ENCODE results near the gene CCND1. TPM values are rescaled to one million over a fixed set of nuclear protein-coding genes. Genes with fewer than 3 reads are reported as not detected.

Gene CCND1
- polyA plus RNA-seq, 1 experiment: 249 TPM

DNA sequence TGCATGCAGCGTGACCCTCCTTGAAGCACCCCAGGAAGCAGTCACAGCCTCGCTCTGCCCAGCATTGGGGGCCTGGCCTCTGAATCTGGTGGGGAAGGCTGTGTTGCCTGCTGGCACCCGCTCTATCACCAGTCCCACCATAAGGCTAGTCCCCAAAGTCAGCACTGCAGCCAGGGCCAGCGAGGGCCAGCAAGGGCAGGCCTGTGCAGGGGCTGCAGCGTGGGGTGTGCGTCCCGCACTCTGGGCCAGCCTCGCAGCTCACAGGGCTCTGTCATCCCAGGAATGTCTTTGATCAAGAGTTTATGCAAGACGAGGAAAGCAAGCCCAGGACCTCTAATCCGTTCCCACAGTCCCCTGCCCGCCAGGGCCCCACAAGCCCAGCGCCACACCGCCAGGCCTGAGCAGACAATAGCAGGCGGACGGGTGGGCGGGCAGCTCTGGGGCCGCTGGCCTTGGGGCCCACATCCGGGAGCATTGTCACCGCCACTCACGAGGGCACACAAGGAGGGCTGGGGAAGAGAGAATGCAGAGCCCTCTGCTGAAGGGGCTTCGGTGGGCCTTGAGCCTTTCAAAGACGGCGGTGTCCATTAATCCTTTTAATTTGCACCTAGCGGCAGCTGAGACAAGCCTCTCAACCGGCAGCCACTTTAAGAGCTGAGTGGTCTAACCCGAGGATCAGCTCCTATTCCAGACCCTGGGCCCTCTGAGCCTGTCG, 17.1 kb downstream of the CCND1 start:
- no peak for DNase-seq (ENCODE audit: low read depth, low spot score)
- Histone ChIP-seq H3K9me3 (ENCODE audit: control insufficient read depth, insufficient read depth, low read length) (peaks cover 3% of the 10 kb centered on the region; the same call in 1 of the 2 replicates), H3K27me3 (ENCODE audit: control insufficient read depth, insufficient read depth, low read length) (no peaks in the 10 kb centered on the region), H3K27ac (ENCODE audit: low read depth, low read length) (no peak overlapping the region), H3K4me3 (ENCODE audit: low read depth, low read length) (no peak overlapping the region)
- ChIA-PET POLR2A (interaction anchor here (1.0 kb wide), 1 partner anchor 10 kb away, joined by 4 read pairs; no protein-coding TSS in a partner anchor), CTCF (interaction anchor here (1.0 to 3.3 kb wide), 3 partner anchors 12 to 556 kb away, joined by 3 to 17 read pairs (median 8); no protein-coding TSS in a partner anchor)
- TF ChIP-seq, protein P1, sequence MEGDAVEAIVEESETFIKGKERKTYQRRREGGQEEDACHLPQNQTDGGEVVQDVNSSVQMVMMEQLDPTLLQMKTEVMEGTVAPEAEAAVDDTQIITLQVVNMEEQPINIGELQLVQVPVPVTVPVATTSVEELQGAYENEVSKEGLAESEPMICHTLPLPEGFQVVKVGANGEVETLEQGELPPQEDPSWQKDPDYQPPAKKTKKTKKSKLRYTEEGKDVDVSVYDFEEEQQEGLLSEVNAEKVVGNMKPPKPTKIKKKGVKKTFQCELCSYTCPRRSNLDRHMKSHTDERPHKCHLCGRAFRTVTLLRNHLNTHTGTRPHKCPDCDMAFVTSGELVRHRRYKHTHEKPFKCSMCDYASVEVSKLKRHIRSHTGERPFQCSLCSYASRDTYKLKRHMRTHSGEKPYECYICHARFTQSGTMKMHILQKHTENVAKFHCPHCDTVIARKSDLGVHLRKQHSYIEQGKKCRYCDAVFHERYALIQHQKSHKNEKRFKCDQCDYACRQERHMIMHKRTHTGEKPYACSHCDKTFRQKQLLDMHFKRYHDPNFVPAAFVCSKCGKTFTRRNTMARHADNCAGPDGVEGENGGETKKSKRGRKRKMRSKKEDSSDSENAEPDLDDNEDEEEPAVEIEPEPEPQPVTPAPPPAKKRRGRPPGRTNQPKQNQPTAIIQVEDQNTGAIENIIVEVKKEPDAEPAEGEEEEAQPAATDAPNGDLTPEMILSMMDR (IDR thresholded peaks at IDR 0.05; ENCODE audit: low read depth, low read length): no peak

DNA sequence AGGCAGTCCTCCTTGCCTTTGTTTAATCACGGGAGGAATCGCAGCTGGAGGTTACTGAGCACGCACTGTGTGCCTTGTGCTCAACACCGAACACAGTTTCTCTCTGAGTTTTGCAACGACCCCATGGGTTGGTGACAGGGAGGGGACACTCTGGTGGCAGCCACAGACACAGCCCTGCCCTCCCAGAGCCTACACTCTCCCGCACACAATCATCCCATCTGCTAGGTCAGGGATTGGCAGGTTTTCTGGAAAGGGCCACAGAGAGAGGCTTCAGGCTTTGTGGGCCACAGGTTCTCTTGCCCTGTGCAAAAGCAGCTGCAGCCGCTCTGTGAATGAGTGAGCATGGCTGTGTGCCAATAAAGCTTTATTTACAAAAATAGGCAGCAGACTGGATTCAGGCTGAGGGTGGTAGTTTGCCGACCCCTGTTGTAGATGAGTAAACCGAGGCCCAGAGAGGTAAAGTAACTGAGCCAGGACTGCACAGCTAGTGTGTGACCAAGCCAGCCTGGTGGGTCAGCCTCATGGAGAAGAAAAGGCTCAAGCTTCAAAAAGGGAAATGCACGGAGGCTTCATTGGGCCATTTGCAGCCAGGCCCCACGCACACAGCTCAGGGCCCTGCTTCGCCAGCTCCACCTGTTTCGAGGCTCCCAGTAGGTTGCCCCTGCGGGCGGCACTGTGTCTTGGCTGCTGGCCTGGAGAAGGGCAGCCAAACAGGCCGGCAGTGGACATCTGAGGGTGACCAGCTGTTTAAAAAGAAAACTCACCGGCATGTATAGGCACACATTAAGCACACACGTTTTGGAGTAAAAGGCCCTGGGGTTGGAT, 17.9 kb downstream of the CCND1 start:
- ChIA-PET CTCF (interaction anchor here (1.0 to 3.3 kb wide), 4 partner anchors 11 to 557 kb away, joined by 3 to 17 read pairs (median 6); no protein-coding TSS in a partner anchor), POLR2A (interaction anchor here (1.0 kb wide), 1 partner anchor 10 kb away, joined by 4 read pairs; no protein-coding TSS in a partner anchor)
- Histone ChIP-seq H3K4me3 (ENCODE audit: low read depth, low read length) (no peak overlapping the region), H3K27ac (ENCODE audit: low read depth, low read length) (no peak overlapping the region), H3K27me3 (ENCODE audit: control insufficient read depth, insufficient read depth, low read length) (no peaks in the 10 kb centered on the region), H3K9me3 (ENCODE audit: control insufficient read depth, insufficient read depth, low read length) (peaks cover 3% of the 10 kb centered on the region; the same call in 1 of the 2 replicates)
- TF ChIP-seq, protein P1 (IDR thresholded peaks at IDR 0.05; ENCODE audit: low read depth, low read length): no peak
- DNase-seq (ENCODE audit: low read depth, low spot score): no peak

DNA sequence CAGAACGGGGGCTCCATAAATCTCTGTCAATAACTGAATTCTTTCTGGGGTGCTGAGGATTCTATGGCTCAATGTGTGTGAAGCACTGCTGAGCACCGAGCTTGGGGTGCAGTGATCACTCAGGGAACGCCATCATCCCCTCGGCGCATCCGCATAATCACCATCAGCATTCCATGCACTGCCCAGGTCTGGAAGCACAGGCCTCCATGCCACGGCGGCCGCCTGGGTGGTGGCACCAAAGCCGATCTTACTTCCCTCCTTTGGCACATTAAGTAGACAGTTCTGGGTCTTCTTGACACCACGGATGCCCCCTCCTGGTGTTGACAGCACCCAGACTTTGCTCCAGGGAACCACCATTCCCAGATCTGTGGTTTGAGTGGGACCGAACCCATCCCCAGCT, 18.6 kb downstream of the CCND1 start:
- POLR2A ChIA-PET: no interaction called here
- Histone ChIP-seq H3K27me3 (ENCODE audit: control insufficient read depth, insufficient read depth, low read length) (no peaks in the 10 kb centered on the region), H3K4me3 (ENCODE audit: low read depth, low read length) (no peak overlapping the region), H3K27ac (ENCODE audit: low read depth, low read length) (no peak overlapping the region), H3K9me3 (ENCODE audit: control insufficient read depth, insufficient read depth, low read length) (no peaks in the 10 kb centered on the region; the same call in 1 of the 2 replicates)
- CTCF ChIA-PET: interaction anchor here (1.7 to 3.3 kb wide), 2 partner anchors 16 to 558 kb away, joined by 5 to 17 read pairs; no protein-coding TSS in a partner anchor
- DNase-seq (ENCODE audit: low read depth, low spot score): no peak
- TF ChIP-seq, protein P1 (IDR thresholded peaks at IDR 0.05; ENCODE audit: low read depth, low read length): no peak

DNA sequence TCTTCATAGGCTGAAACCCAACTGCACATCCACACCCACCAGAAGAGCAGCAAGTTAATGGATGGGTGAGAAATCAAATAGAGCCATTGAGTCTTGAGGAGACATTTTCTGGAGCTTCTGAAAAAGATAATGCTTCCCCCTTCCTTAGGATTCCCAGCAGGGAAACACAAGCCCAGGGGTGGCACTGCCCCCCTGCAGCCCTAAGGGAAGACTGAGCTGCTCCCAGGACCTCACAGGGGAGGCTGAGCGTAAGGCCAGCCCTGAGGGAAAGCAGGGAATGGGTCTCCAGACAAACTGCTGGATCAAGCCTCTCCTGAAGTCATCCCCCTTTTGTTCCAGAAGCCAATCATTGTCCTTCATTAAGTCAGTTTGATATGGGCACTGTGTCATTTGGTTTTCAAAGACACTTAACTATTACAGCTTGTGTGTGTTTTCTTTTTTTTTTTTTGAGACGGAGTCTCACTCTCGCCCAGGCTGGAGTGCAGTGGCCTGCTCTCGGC, 19.1 kb downstream of the CCND1 start:
- H3K27ac ChIP-seq (ENCODE audit: low read depth, low read length): no peak overlapping the region
- no peaks in the 10 kb centered on the region for H3K27me3 ChIP-seq (ENCODE audit: control insufficient read depth, insufficient read depth, low read length)
- DNase-seq (ENCODE audit: low read depth, low spot score): no peak
- ChIA-PET CTCF (interaction anchor here (0.6 to 3.3 kb wide), 4 partner anchors 10 to 558 kb away, joined by 3 to 17 read pairs (median 4); no protein-coding TSS in a partner anchor), POLR2A (no interaction called here)
- TF ChIP-seq, protein P1 (IDR thresholded peaks at IDR 0.05; ENCODE audit: low read depth, low read length): no peak
- no peaks in the 10 kb centered on the region for H3K9me3 ChIP-seq (ENCODE audit: control insufficient read depth, insufficient read depth, low read length)
- H3K4me3 ChIP-seq (ENCODE audit: low read depth, low read length): no peak overlapping the region
